CD8-positive, alpha-beta memory T cell (primary cell): ENCODE results near the gene MBD3. TPM values are rescaled to one million over a fixed set of nuclear protein-coding genes. Genes with fewer than 3 reads are reported as not detected.

ENCODE experiments used
- CTCF ChIA-PET: fragments of 350-600 bp; sonication (Branson Sonifier 250); formaldehyde crosslinking; loops from one replicate; lab custom pipeline; 2021; ENCODE audit warnings: antibody characterized with exemption; lab: Charles Lee
- POLR2A ChIA-PET: fragments of 350-600 bp; sonication (Branson Sonifier 250); formaldehyde crosslinking; loops from one replicate; lab custom pipeline; 2021; ENCODE audit warnings: antibody characterized with exemption; lab: Charles Lee
- DNase-seq, 5 donors: peaks; one replicate each; pipeline versions ENCODE4 v3.0.0 to v3.0.0-alpha.2; 2020 to 2022; ENCODE audit warnings: mixed read lengths in 1 of 5
- H3K27ac ChIP-seq: one replicate; pipeline ENCODE4 v1.7.0; 2013; ENCODE audit warnings: low read depth, mild to moderate bottlenecking, low read length, moderate library complexity
- H3K27me3 ChIP-seq: 2 replicates; pipeline ENCODE4 v1.7.0; 2013; ENCODE audit warnings: low read length, mild to moderate bottlenecking; ENCODE audit not compliant: insufficient read depth, poor library complexity, severe bottlenecking
- H3K36me3 ChIP-seq: 2 replicates; pipeline ENCODE4 v1.7.0; 2013; ENCODE audit warnings: mild to moderate bottlenecking, low read length, moderate library complexity; ENCODE audit not compliant: insufficient read depth
- H3K4me1 ChIP-seq: 2 replicates; pipeline ENCODE4 v1.7.0; 2013; ENCODE audit warnings: mild to moderate bottlenecking, low read length, moderate library complexity; ENCODE audit not compliant: insufficient read depth
- H3K4me3 ChIP-seq: 2 replicates; pipeline ENCODE4 v1.7.0; 2013; ENCODE audit warnings: mild to moderate bottlenecking, low read length
- H3K9me3 ChIP-seq: 2 replicates; pipeline ENCODE4 v1.7.0; 2013; ENCODE audit warnings: mild to moderate bottlenecking, low read length
- H3K27ac Mint-ChIP-seq, 8 donors: one replicate each; pipeline ENCODE4 v1.8.0; 2020 to 2021; ENCODE audit warnings: mixed read lengths in 8 of 8, mild to moderate bottlenecking in 6 of 8, inconsistent platforms in 3 of 8, moderate library complexity in 3 of 8
- H3K27me3 Mint-ChIP-seq, 2 donors: one replicate each; pipeline ENCODE4 v1.8.0; 2020 to 2021; ENCODE audit warnings: mixed read lengths in 2 of 2, mild to moderate bottlenecking in 1 of 2, moderate library complexity in 1 of 2
- H3K36me3 Mint-ChIP-seq, 3 donors: one replicate each; pipeline ENCODE4 v1.8.0; 2020 to 2021; ENCODE audit warnings: mixed read lengths in 3 of 3, inconsistent platforms in 1 of 3, mild to moderate bottlenecking in 1 of 3
- H3K4me1 Mint-ChIP-seq, 3 donors: one replicate each; pipeline ENCODE4 v1.8.0; 2020 to 2021; ENCODE audit warnings: mixed read lengths in 3 of 3, inconsistent platforms in 1 of 3, mild to moderate bottlenecking in 1 of 3
- H3K4me3 Mint-ChIP-seq, 7 donors: one replicate each; pipeline ENCODE4 v1.8.0; 2020 to 2021; ENCODE audit warnings: mixed read lengths in 7 of 7, mild to moderate bottlenecking in 6 of 7, moderate library complexity in 4 of 7, inconsistent platforms in 2 of 7
- H3K9me3 Mint-ChIP-seq, 5 donors: one replicate each; pipeline ENCODE4 v1.8.0; 2020 to 2022; ENCODE audit warnings: mixed read lengths in 5 of 5, mild to moderate bottlenecking in 3 of 5, moderate library complexity in 2 of 5, inconsistent platforms in 1 of 5
- polyA plus RNA-seq: library from polyadenylated mRNA; unstranded; fragments of 300-500 nt; fragmentation: Illumina TruSeq; gene quantifications from one replicate; pipeline ENCODE4 v1.2.3, GENCODE V29; 2021
- total RNA-seq, 2 experiments: library from RNA; stranded (reverse); gene quantifications; one replicate each; pipeline ENCODE4 v1.2.3, GENCODE V29; 2021

Gene MBD3
- total and polyA plus RNA-seq, 3 experiments from 2014 or later, result 13.7 to 138 (median 127) TPM

GRCh38 chr19:1567116-1567847 is 25.4 kb downstream of the MBD3 start:
- DNase-seq, result no peak
- Mint-ChIP-seq H3K4me1 (peaks cover 0 to 3% (median 2%) of the 10 kb centered on the region in 3 donors), H3K4me3 (peak overlapping the region in 4 of 7 donors; percentile 18 to 50 (median 34)), H3K9me3 (no peaks in the 10 kb centered on the region), H3K27me3 (peaks cover 0 to 3% of the 10 kb centered on the region in 2 donors), H3K27ac (no peak overlapping the region), H3K36me3 (no peaks in the 10 kb centered on the region)
- Histone ChIP-seq H3K4me1 (peaks cover 4% of the 10 kb centered on the region), H3K36me3 (no peaks in the 10 kb centered on the region), H3K9me3 (no peaks in the 10 kb centered on the region), H3K27ac (no peak overlapping the region), H3K27me3 (no peaks in the 10 kb centered on the region), H3K4me3 (no peak overlapping the region)
- POLR2A ChIA-PET, result interaction anchor here (1.2 kb wide), 1 partner anchor 26 kb away, joined by 6 read pairs; the partner anchor contains the start of gene MBD3
- CTCF ChIA-PET, result no interaction called here

- peaks cover 0 to 3% of the 10 kb centered on the region in 2 donors for H3K27me3 Mint-ChIP-seq
- CTCF ChIA-PET, result no interaction called here
These were observed 26.1 kb downstream of the MBD3 start for GRCh38 chr19:1566392-1567115.

GRCh38 chr19:1563251-1563650 is 29.4 kb downstream of the MBD3 start:
- ChIA-PET CTCF (interaction anchor here (2.7 kb wide), 1 partner anchor 17 kb away, joined by 8 read pairs; no protein-coding TSS in a partner anchor), POLR2A (no interaction called here)
- H3K9me3 Mint-ChIP-seq, result no peaks in the 10 kb centered on the region
- H3K4me3 Mint-ChIP-seq, result no peak overlapping the region
- Histone ChIP-seq H3K4me3 (no peak overlapping the region), H3K36me3 (no peaks in the 10 kb centered on the region), H3K4me1 (no peaks in the 10 kb centered on the region), H3K9me3 (no peaks in the 10 kb centered on the region), H3K27ac (no peak overlapping the region), H3K27me3 (no peaks in the 10 kb centered on the region)
- H3K4me1 Mint-ChIP-seq, result peaks cover 0 to 1% (median 0%) of the 10 kb centered on the region in 3 donors
- H3K36me3 Mint-ChIP-seq, result no peaks in the 10 kb centered on the region
- DNase-seq, result no peak
- peaks cover 0 to under 1% of the 10 kb centered on the region in 2 donors for H3K27me3 Mint-ChIP-seq
- no peak overlapping the region for H3K27ac Mint-ChIP-seq

More at GRCh38 chr19:1566392-1567115, 26.1 kb downstream of the MBD3 start:
- Mint-ChIP-seq H3K4me3 (peak overlapping the region in 1 of 7 donors; percentile 59), H3K9me3 (no peaks in the 10 kb centered on the region), H3K36me3 (no peaks in the 10 kb centered on the region), H3K27ac (no peak overlapping the region), H3K4me1 (peaks cover 0 to 3% (median 2%) of the 10 kb centered on the region in 3 donors)
- Histone ChIP-seq H3K4me3 (no peak overlapping the region), H3K27me3 (no peaks in the 10 kb centered on the region), H3K9me3 (no peaks in the 10 kb centered on the region), H3K36me3 (no peaks in the 10 kb centered on the region), H3K27ac (no peak overlapping the region), H3K4me1 (peaks cover 4% of the 10 kb centered on the region)
- no peak for DNase-seq
- POLR2A ChIA-PET, result no interaction called here

- Histone ChIP-seq H3K27ac (no peak overlapping the region), H3K9me3 (no peaks in the 10 kb centered on the region), H3K4me3 (no peak overlapping the region), H3K36me3 (no peaks in the 10 kb centered on the region), H3K27me3 (no peaks in the 10 kb centered on the region), H3K4me1 (no peaks in the 10 kb centered on the region)
- Mint-ChIP-seq H3K27ac (no peak overlapping the region), H3K4me3 (no peak overlapping the region), H3K36me3 (no peaks in the 10 kb centered on the region), H3K9me3 (no peaks in the 10 kb centered on the region), H3K4me1 (peaks cover 0 to 1% (median 0%) of the 10 kb centered on the region in 3 donors), H3K27me3 (peaks cover 0 to 2% of the 10 kb centered on the region in 2 donors)
- no peak for DNase-seq
- ChIA-PET POLR2A (no interaction called here), CTCF (interaction anchor here (0.7 kb wide), 1 partner anchor 15 kb away, joined by 3 read pairs; no protein-coding TSS in a partner anchor)
These were observed 31.3 kb downstream of the MBD3 start for GRCh38 chr19:1561236-1561842.

- no peak overlapping the region for H3K4me3 ChIP-seq
- no peak for DNase-seq
- Mint-ChIP-seq H3K4me1 (peaks cover 0 to 1% (median 0%) of the 10 kb centered on the region in 3 donors), H3K27me3 (peaks cover 0 to 2% of the 10 kb centered on the region in 2 donors), H3K36me3 (no peaks in the 10 kb centered on the region), H3K9me3 (no peaks in the 10 kb centered on the region), H3K4me3 (no peak overlapping the region), H3K27ac (peak overlapping the region in 1 of 8 donors; percentile 38)
- CTCF ChIA-PET, result no interaction called here
- H3K9me3 ChIP-seq, result no peaks in the 10 kb centered on the region
- H3K27me3 ChIP-seq, result no peaks in the 10 kb centered on the region
- POLR2A ChIA-PET, result interaction anchor here (0.6 kb wide), 1 partner anchor 51 kb away, joined by 5 read pairs; no protein-coding TSS in a partner anchor
- H3K4me1 ChIP-seq, result no peaks in the 10 kb centered on the region
- no peak overlapping the region for H3K27ac ChIP-seq
- no peaks in the 10 kb centered on the region for H3K36me3 ChIP-seq
These were observed 32.3 kb downstream of the MBD3 start for GRCh38 chr19:1560286-1560882.

GRCh38 chr19:1558552-1558951 is 34.1 kb downstream of the MBD3 start:
- no peaks in the 10 kb centered on the region for H3K36me3 ChIP-seq
- POLR2A ChIA-PET, result no interaction called here
- H3K27me3 ChIP-seq, result no peaks in the 10 kb centered on the region
- no peaks in the 10 kb centered on the region for H3K4me1 ChIP-seq
- Mint-ChIP-seq H3K27me3 (peaks cover 0 to 2% of the 10 kb centered on the region in 2 donors), H3K4me3 (no peak overlapping the region), H3K4me1 (peaks cover 0 to 1% (median 0%) of the 10 kb centered on the region in 3 donors), H3K27ac (no peak overlapping the region), H3K9me3 (no peaks in the 10 kb centered on the region), H3K36me3 (no peaks in the 10 kb centered on the region)
- CTCF ChIA-PET, result interaction anchor here (0.7 to 1.2 kb wide), 2 partner anchors 13 to 35 kb away, joined by 3 read pairs; no protein-coding TSS in a partner anchor
- H3K9me3 ChIP-seq, result no peaks in the 10 kb centered on the region
- DNase-seq, result no peak
- H3K4me3 ChIP-seq, result no peak overlapping the region
- H3K27ac ChIP-seq, result no peak overlapping the region

GRCh38 chr19:1556390-1557070 is 36.1 kb downstream of the MBD3 start:
- Mint-ChIP-seq H3K36me3 (no peaks in the 10 kb centered on the region), H3K27ac (no peak overlapping the region), H3K27me3 (peaks cover 2 to 5% of the 10 kb centered on the region in 2 donors), H3K4me1 (peaks cover 0 to 1% (median 0%) of the 10 kb centered on the region in 3 donors), H3K4me3 (no peak overlapping the region), H3K9me3 (no peaks in the 10 kb centered on the region)
- H3K27ac ChIP-seq, result no peak overlapping the region
- H3K27me3 ChIP-seq, result no peaks in the 10 kb centered on the region
- H3K36me3 ChIP-seq, result no peaks in the 10 kb centered on the region
- no peak for DNase-seq
- H3K4me1 ChIP-seq, result no peaks in the 10 kb centered on the region
- ChIA-PET POLR2A (no interaction called here), CTCF (no interaction called here)
- no peaks in the 10 kb centered on the region for H3K9me3 ChIP-seq
- H3K4me3 ChIP-seq, result no peak overlapping the region
